Activated CD4-positive, CD25-positive, alpha-beta regulatory T cell treated with anti-CD3 and anti-CD28 coated beads, Interleukin-2, amount 50 U/mL, for 24 hours (primary cell): ENCODE results near the gene USP31.
"Not testable (repeated sequence)": the region's sequence is repeated elsewhere in the genome, so short reads cannot be mapped to it uniquely, and the experiment has no call there.

Experiments used
- ATAC-seq, 2 donors: fragments of 150-1000 bp; cut with Tn5 transposase; one replicate each; pipeline ENCODE4 v1.10.0; 2021; ENCODE audit warnings: mild to moderate bottlenecking in 1 of 2, moderate library complexity in 1 of 2

Gene USP31

GRCh38 chr16:23131436-23131835, 17.8 kb downstream of the USP31 start:
- no peak for ATAC-seq

GRCh38 chr16:23131036-23131435, 18.2 kb downstream of the USP31 start:
- no peak for ATAC-seq

- ATAC-seq, result no peak
Observed at GRCh38 chr16:23129686-23130085, 19.6 kb downstream of the USP31 start.

- ATAC-seq, result no peak
Observed at GRCh38 chr16:23128056-23128455, 21.2 kb downstream of the USP31 start.

- no peak for ATAC-seq
Observed at GRCh38 chr16:23125277-23125676, 24.0 kb downstream of the USP31 start.

- no peak for ATAC-seq
Observed at GRCh38 chr16:23124315-23124714, 24.9 kb downstream of the USP31 start.

- ATAC-seq, result no peak
Observed at GRCh38 chr16:23122144-23122543, 27.1 kb downstream of the USP31 start.

GRCh38 chr16:23121024-23121423, 28.2 kb downstream of the USP31 start:
- ATAC-seq, result no peak

GRCh38 chr16:23120562-23120961, 28.7 kb downstream of the USP31 start:
- ATAC-seq, result no peak

- ATAC-seq, result no peak
Observed at GRCh38 chr16:23119570-23119969, 29.7 kb downstream of the USP31 start.

- no peak for ATAC-seq
Observed at GRCh38 chr16:23114131-23114904, 34.9 kb downstream of the USP31 start.

- ATAC-seq, result no peak
Observed at GRCh38 chr16:23113185-23113584, 36.1 kb downstream of the USP31 start.

- ATAC-seq, result no peak
Observed at GRCh38 chr16:23110257-23110899, 38.9 kb downstream of the USP31 start.

GRCh38 chr16:23107936-23108335, 41.3 kb downstream of the USP31 start:
- ATAC-seq, result no peak

GRCh38 chr16:23107117-23107516, 42.1 kb downstream of the USP31 start:
- no peak for ATAC-seq

- ATAC-seq, result no peak
Observed at GRCh38 chr16:23105309-23105708, 43.9 kb downstream of the USP31 start.

GRCh38 chr16:23104032-23104955, 45.0 kb downstream of the USP31 start:
- ATAC-seq, result no peak

GRCh38 chr16:23103603-23104002, 45.6 kb downstream of the USP31 start:
- no peak for ATAC-seq

GRCh38 chr16:23101012-23101550, 48.2 kb downstream of the USP31 start:
- no peak for ATAC-seq

- ATAC-seq, result not testable (repeated sequence)
Observed at GRCh38 chr16:23096450-23096849, 52.8 kb downstream of the USP31 start.

- not testable (repeated sequence) for ATAC-seq
Observed at GRCh38 chr16:23094136-23094535, 55.1 kb downstream of the USP31 start.

GRCh38 chr16:23092801-23093117, 56.5 kb downstream of the USP31 start:
- no peak for ATAC-seq
